Activated T-cell treated with anti-CD3 and anti-CD28 coated beads, Interleukin-2, amount 50 U/mL, for 24 hours (primary cell): ENCODE data around the gene ZDHHC9.
A peak's percentile ranks its signal among the peaks of the same experiment; 100 is the strongest.

Source experiments
- DNase-seq: peaks from one replicate; pipeline ENCODE4 v3.0.0-alpha.2; 2020
- H3K27ac Mint-ChIP-seq: 2 replicates; pipeline ENCODE4 v1.8.0; 2020; ENCODE audit warnings: mild to moderate bottlenecking, mixed read lengths
- H3K27me3 Mint-ChIP-seq: 2 replicates; pipeline ENCODE4 v1.8.0; 2020; ENCODE audit warnings: mixed read lengths
- H3K36me3 Mint-ChIP-seq: 2 replicates; pipeline ENCODE4 v1.8.0; 2020; ENCODE audit warnings: low read depth, mixed read lengths
- H3K4me1 Mint-ChIP-seq: 2 replicates; pipeline ENCODE4 v1.8.0; 2020; ENCODE audit warnings: low read depth, mixed read lengths
- H3K4me3 Mint-ChIP-seq: 2 replicates; pipeline ENCODE4 v1.8.0; 2020; ENCODE audit warnings: mild to moderate bottlenecking, moderate library complexity, mixed read lengths
- H3K9me3 Mint-ChIP-seq: 2 replicates; pipeline ENCODE4 v1.8.0; 2020; ENCODE audit warnings: mixed read lengths

ZDHHC9 gene

GRCh38 chrX:129771266-129771995 is 72.3 kb downstream of the ZDHHC9 start:
- H3K27ac Mint-ChIP-seq = peak overlapping the region; percentile 86
- no peaks in the 10 kb centered on the region for H3K27me3 Mint-ChIP-seq
- H3K4me1 Mint-ChIP-seq = peaks cover 76% of the 10 kb centered on the region
- H3K4me3 Mint-ChIP-seq = peak overlapping the region; percentile 23
- H3K9me3 Mint-ChIP-seq = no peaks in the 10 kb centered on the region
- peak; percentile 60 for DNase-seq
- H3K36me3 Mint-ChIP-seq = no peaks in the 10 kb centered on the region

- peak; percentile 70 for DNase-seq
- Mint-ChIP-seq H3K4me3 (peak overlapping the region; percentile 50), H3K9me3 (no peaks in the 10 kb centered on the region), H3K27ac (peak overlapping the region; percentile 80), H3K36me3 (no peaks in the 10 kb centered on the region), H3K27me3 (no peaks in the 10 kb centered on the region), H3K4me1 (peaks cover 68% of the 10 kb centered on the region)
These were observed 74.1 kb downstream of the ZDHHC9 start for GRCh38 chrX:129769467-129770154.

GRCh38 chrX:129768586-129769466 is 74.9 kb downstream of the ZDHHC9 start:
- no peaks in the 10 kb centered on the region for H3K36me3 Mint-ChIP-seq
- peak overlapping the region; percentile 50 for H3K4me3 Mint-ChIP-seq
- peak; percentile 30 for DNase-seq
- H3K4me1 Mint-ChIP-seq = peaks cover 61% of the 10 kb centered on the region
- H3K27ac Mint-ChIP-seq = peak overlapping the region; percentile 80
- H3K27me3 Mint-ChIP-seq = no peaks in the 10 kb centered on the region
- no peaks in the 10 kb centered on the region for H3K9me3 Mint-ChIP-seq

- Mint-ChIP-seq H3K4me3 (no peak overlapping the region), H3K36me3 (no peaks in the 10 kb centered on the region), H3K27me3 (no peaks in the 10 kb centered on the region), H3K9me3 (no peaks in the 10 kb centered on the region), H3K27ac (no peak overlapping the region), H3K4me1 (peaks cover 57% of the 10 kb centered on the region)
- no peak for DNase-seq
These were observed 75.5 kb downstream of the ZDHHC9 start for GRCh38 chrX:129768186-129768585.

- Mint-ChIP-seq H3K9me3 (no peaks in the 10 kb centered on the region), H3K4me3 (no peak overlapping the region), H3K27me3 (no peaks in the 10 kb centered on the region), H3K27ac (no peak overlapping the region), H3K36me3 (no peaks in the 10 kb centered on the region), H3K4me1 (peaks cover 46% of the 10 kb centered on the region)
- no peak for DNase-seq
These were observed 80.0 kb downstream of the ZDHHC9 start for GRCh38 chrX:129763666-129764065.

GRCh38 chrX:129762448-129762847 is 81.2 kb downstream of the ZDHHC9 start:
- Mint-ChIP-seq H3K27me3 (no peaks in the 10 kb centered on the region), H3K36me3 (no peaks in the 10 kb centered on the region), H3K4me1 (peaks cover 42% of the 10 kb centered on the region), H3K4me3 (no peak overlapping the region), H3K9me3 (no peaks in the 10 kb centered on the region), H3K27ac (no peak overlapping the region)
- peak; percentile 26 for DNase-seq

GRCh38 chrX:129761596-129761995 is 82.1 kb downstream of the ZDHHC9 start:
- H3K4me1 Mint-ChIP-seq = peaks cover 43% of the 10 kb centered on the region
- DNase-seq = no peak
- no peaks in the 10 kb centered on the region for H3K9me3 Mint-ChIP-seq
- H3K4me3 Mint-ChIP-seq = no peak overlapping the region
- no peaks in the 10 kb centered on the region for H3K36me3 Mint-ChIP-seq
- H3K27me3 Mint-ChIP-seq = no peaks in the 10 kb centered on the region
- no peak overlapping the region for H3K27ac Mint-ChIP-seq

- H3K9me3 Mint-ChIP-seq = no peaks in the 10 kb centered on the region
- H3K4me1 Mint-ChIP-seq = peaks cover 45% of the 10 kb centered on the region
- no peaks in the 10 kb centered on the region for H3K36me3 Mint-ChIP-seq
- H3K27me3 Mint-ChIP-seq = no peaks in the 10 kb centered on the region
- DNase-seq = peak; percentile 26
- peak overlapping the region; percentile 47 for H3K27ac Mint-ChIP-seq
- H3K4me3 Mint-ChIP-seq = no peak overlapping the region
These were observed 82.7 kb downstream of the ZDHHC9 start for GRCh38 chrX:129760981-129761380.

GRCh38 chrX:129760155-129760554 is 83.5 kb downstream of the ZDHHC9 start:
- Mint-ChIP-seq H3K27ac (peak overlapping the region; percentile 90), H3K4me3 (no peak overlapping the region), H3K9me3 (no peaks in the 10 kb centered on the region), H3K36me3 (no peaks in the 10 kb centered on the region), H3K4me1 (peaks cover 49% of the 10 kb centered on the region), H3K27me3 (no peaks in the 10 kb centered on the region)
- no peak for DNase-seq

GRCh38 chrX:129759576-129760061 is 84.1 kb downstream of the ZDHHC9 start:
- H3K27me3 Mint-ChIP-seq = no peaks in the 10 kb centered on the region
- no peaks in the 10 kb centered on the region for H3K36me3 Mint-ChIP-seq
- DNase-seq = peak; percentile 69
- peaks cover 54% of the 10 kb centered on the region for H3K4me1 Mint-ChIP-seq
- no peaks in the 10 kb centered on the region for H3K9me3 Mint-ChIP-seq
- peak overlapping the region; percentile 90 for H3K27ac Mint-ChIP-seq
- H3K4me3 Mint-ChIP-seq = peak overlapping the region; percentile 33

- Mint-ChIP-seq H3K27ac (peak overlapping the region; percentile 69), H3K9me3 (no peaks in the 10 kb centered on the region), H3K27me3 (no peaks in the 10 kb centered on the region), H3K4me3 (peak overlapping the region; percentile 10), H3K4me1 (peaks cover 55% of the 10 kb centered on the region), H3K36me3 (no peaks in the 10 kb centered on the region)
- peak; percentile 58 for DNase-seq
These were observed 87.7 kb downstream of the ZDHHC9 start for GRCh38 chrX:129755779-129756650.

GRCh38 chrX:129754056-129755024 is 89.3 kb downstream of the ZDHHC9 start:
- H3K27me3 Mint-ChIP-seq = no peaks in the 10 kb centered on the region
- H3K4me1 Mint-ChIP-seq = peaks cover 40% of the 10 kb centered on the region
- no peaks in the 10 kb centered on the region for H3K36me3 Mint-ChIP-seq
- no peaks in the 10 kb centered on the region for H3K9me3 Mint-ChIP-seq
- H3K27ac Mint-ChIP-seq = no peak overlapping the region
- DNase-seq = no peak
- no peak overlapping the region for H3K4me3 Mint-ChIP-seq
